Thyroid gland (tissue), 4 donors: ENCODE data around the gene STXBP5L. TPM values are rescaled to one million over a fixed set of nuclear protein-coding genes. Genes with fewer than 3 reads are reported as not detected.
"Not testable (repeated sequence)": the region's sequence is repeated elsewhere in the genome, so short reads cannot be mapped to it uniquely, and the experiment has no call there.

Source experiments
- DNase-seq, 2 donors: peaks; one replicate each; pipeline ENCODE4 v3.0.0-alpha.2; 2019
- H3K27ac ChIP-seq, 3 donors: fragments of 200-600 bp; sonication (generic); 1 replicate in 2 of 3; 2 replicates in 1 of 3; pipeline ENCODE4 v1.5.1; 2016 to 2019; ENCODE audit warnings: mild to moderate bottlenecking in 1 of 3, moderate library complexity in 1 of 3
- H3K27me3 ChIP-seq: fragments of 200-600 bp; sonication (generic); one replicate; pipeline ENCODE4 v1.5.1; 2019
- H3K36me3 ChIP-seq, 2 donors: fragments of 200-600 bp; sonication (generic); one replicate each; pipeline ENCODE4 v1.5.1; 2016 to 2019
- H3K4me1 ChIP-seq, 2 donors: fragments of 200-600 bp; sonication (generic); one replicate each; pipeline ENCODE4 v1.5.1; 2017 to 2019
- H3K4me3 ChIP-seq, 3 donors: fragments of 200-600 bp; sonication (generic); replicated peaks in 1 of 3; 1 replicate in 2 of 3; 2 replicates in 1 of 3; pipeline ENCODE4 v1.5.1; 2016; ENCODE audit warnings: mild to moderate bottlenecking in 1 of 3
- H3K9me3 ChIP-seq: fragments of 200-600 bp; sonication (generic); one replicate; pipeline ENCODE4 v1.5.1; 2017
- CTCF ChIP-seq, 6 experiments: fragments of 200-600 bp in 3 of 6; fragments of 450-650 bp in 3 of 6; sonication (generic) in 3 of 6; IDR thresholded peaks; one replicate each; pipeline ENCODE4 v1.5.1; 2016 to 2019; ENCODE audit warnings: antibody characterized with exemption in 6 of 6, mild to moderate bottlenecking in 2 of 6, inconsistent platforms in 1 of 6, moderate library complexity in 1 of 6
- POLR2A ChIP-seq, 2 donors: fragments of 450-650 bp; IDR thresholded peaks; one replicate each; pipeline ENCODE4 v1.6.1; 2017; ENCODE audit warnings: antibody characterized with exemption in 2 of 2, mild to moderate bottlenecking in 2 of 2, moderate library complexity in 1 of 2
- WGBS, 2 donors: methylation state at CpG; one replicate each; pipeline ENCODE4 v1.1.5; 2017; 5-methylcytosine and 5-hydroxymethylcytosine counted together
- intact Hi-C: fragments of 100-400 bp; cut with DNase I; formaldehyde crosslinking; loops from one replicate; pipeline ENCODE4 v1.15.1; 2023
- total RNA-seq, 4 donors: library from RNA; depleted of rRNA; stranded (reverse); fragments of >200 nt; gene quantifications; one replicate each; pipeline ENCODE4 v1.2.3, GENCODE V29; 2016

STXBP5L gene
- total RNA-seq, 4 donors from 2014 or later = 8.9 to 24.9 (median 21.9) TPM

GRCh38 chr3:121202573-121202972, 294.6 kb downstream of the STXBP5L start:
- no peak for TF ChIP-seq CTCF (IDR thresholded peaks at IDR 0.05)
- no peak for TF ChIP-seq POLR2A (IDR thresholded peaks at IDR 0.05)
- Histone ChIP-seq H3K27ac (no peak overlapping the region), H3K27me3 (no peaks in the 10 kb centered on the region), H3K4me3 (no peak overlapping the region), H3K4me1 (no peaks in the 10 kb centered on the region), H3K36me3 (no peaks in the 10 kb centered on the region), H3K9me3 (no peaks in the 10 kb centered on the region)
- intact Hi-C loops = no loop called here
- DNase-seq = no peak

GRCh38 chr3:121223116-121223515, 315.1 kb downstream of the STXBP5L start:
- Histone ChIP-seq H3K27ac (no peak overlapping the region), H3K9me3 (no peaks in the 10 kb centered on the region), H3K36me3 (no peaks in the 10 kb centered on the region), H3K4me1 (no peaks in the 10 kb centered on the region), H3K27me3 (no peaks in the 10 kb centered on the region), H3K4me3 (no peak overlapping the region)
- TF ChIP-seq POLR2A (IDR thresholded peaks at IDR 0.05) = no peak
- no peak for TF ChIP-seq CTCF (IDR thresholded peaks at IDR 0.05)
- intact Hi-C loops = no loop called here
- WGBS, 2 donors = 63 to 65% methylated on average over 2 of the region's 2 CpGs
- DNase-seq = no peak

- no peaks in the 10 kb centered on the region for H3K27me3 ChIP-seq
- H3K4me1 ChIP-seq = peaks cover 0 to 4% of the 10 kb centered on the region in 2 donors
- intact Hi-C loops = no loop called here
- no peak overlapping the region for H3K4me3 ChIP-seq
- no peaks in the 10 kb centered on the region for H3K36me3 ChIP-seq
- H3K27ac ChIP-seq = no peak overlapping the region
- TF ChIP-seq CTCF (IDR thresholded peaks at IDR 0.05) (no peak), POLR2A (IDR thresholded peaks at IDR 0.05) (no peak)
- WGBS, 2 donors = 87% methylated on average over 1 of the region's 1 CpG
- H3K9me3 ChIP-seq = no peaks in the 10 kb centered on the region
- no peak for DNase-seq
Observed at GRCh38 chr3:121228971-121229370, 321.0 kb downstream of the STXBP5L start.

DNA sequence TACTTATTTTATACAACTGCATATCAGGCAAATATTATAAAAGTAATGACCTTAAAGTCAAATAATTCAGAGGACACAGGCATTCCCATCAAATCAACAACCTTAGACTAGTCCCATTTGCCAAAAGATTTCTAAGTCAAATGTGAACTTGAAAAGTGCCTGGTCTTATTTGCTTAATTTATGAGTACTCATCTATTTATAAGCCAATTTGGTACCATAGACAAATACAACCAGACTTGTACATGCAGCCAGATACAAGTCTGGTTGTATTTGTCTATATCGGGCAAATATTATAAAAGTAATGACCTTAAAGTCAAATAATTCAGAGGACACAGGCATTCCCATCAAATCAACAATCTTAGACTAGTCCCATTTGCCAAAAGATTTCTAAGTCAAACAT, 322.2 kb downstream of the STXBP5L start:
- DNase-seq, intact Hi-C loops, H3K27ac ChIP-seq, H3K4me3 ChIP-seq, H3K4me1 ChIP-seq, H3K9me3 ChIP-seq, H3K36me3 ChIP-seq, H3K27me3 ChIP-seq: not testable (repeated sequence)
- 83 to 98% methylated on average over 1 of the region's 1 CpG for WGBS, 2 donors

DNA sequence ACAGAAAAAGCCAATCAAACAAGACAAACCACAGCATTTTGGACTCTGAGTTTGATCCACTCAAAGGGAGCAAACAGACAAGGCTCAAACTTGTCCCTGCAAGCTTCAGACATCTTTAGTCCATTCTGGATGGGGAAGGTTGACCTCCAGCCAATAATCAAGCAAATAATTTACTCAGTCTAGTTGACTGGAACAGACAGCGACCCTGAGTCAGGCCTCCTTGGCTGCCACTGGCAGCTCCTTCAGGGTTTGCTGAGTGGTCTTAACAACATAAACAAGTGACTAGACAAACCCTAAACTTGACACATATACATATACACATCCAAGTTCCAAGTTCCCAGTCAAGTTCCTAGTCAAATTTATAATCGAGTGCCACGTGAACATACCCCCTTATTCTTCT, 323.9 kb downstream of the STXBP5L start:
- intact Hi-C loops = no loop called here
- H3K4me3 ChIP-seq = no peak overlapping the region
- no peaks in the 10 kb centered on the region for H3K27me3 ChIP-seq
- no peak for DNase-seq
- H3K36me3 ChIP-seq = no peaks in the 10 kb centered on the region
- no peak for TF ChIP-seq POLR2A (IDR thresholded peaks at IDR 0.05)
- no peak for TF ChIP-seq CTCF (IDR thresholded peaks at IDR 0.05)
- 46% methylated on average over 3 of the region's 3 CpGs for WGBS, 2 donors
- no peak overlapping the region for H3K27ac ChIP-seq
- H3K9me3 ChIP-seq = no peaks in the 10 kb centered on the region
- peaks cover 0 to 4% of the 10 kb centered on the region in 2 donors for H3K4me1 ChIP-seq
